HG03175 (cell line): Measurements from ENCODE around the gene CEBPE.

ENCODE experiments used
- ATAC-seq: cut with Tn5 transposase; IDR thresholded peaks from one replicate; pipeline ENCODE4 v1.9.1; 2021; ENCODE audit warnings: mild to moderate bottlenecking, moderate library complexity; ENCODE audit not compliant: unreplicated experiment

The CEBPE gene

DNA sequence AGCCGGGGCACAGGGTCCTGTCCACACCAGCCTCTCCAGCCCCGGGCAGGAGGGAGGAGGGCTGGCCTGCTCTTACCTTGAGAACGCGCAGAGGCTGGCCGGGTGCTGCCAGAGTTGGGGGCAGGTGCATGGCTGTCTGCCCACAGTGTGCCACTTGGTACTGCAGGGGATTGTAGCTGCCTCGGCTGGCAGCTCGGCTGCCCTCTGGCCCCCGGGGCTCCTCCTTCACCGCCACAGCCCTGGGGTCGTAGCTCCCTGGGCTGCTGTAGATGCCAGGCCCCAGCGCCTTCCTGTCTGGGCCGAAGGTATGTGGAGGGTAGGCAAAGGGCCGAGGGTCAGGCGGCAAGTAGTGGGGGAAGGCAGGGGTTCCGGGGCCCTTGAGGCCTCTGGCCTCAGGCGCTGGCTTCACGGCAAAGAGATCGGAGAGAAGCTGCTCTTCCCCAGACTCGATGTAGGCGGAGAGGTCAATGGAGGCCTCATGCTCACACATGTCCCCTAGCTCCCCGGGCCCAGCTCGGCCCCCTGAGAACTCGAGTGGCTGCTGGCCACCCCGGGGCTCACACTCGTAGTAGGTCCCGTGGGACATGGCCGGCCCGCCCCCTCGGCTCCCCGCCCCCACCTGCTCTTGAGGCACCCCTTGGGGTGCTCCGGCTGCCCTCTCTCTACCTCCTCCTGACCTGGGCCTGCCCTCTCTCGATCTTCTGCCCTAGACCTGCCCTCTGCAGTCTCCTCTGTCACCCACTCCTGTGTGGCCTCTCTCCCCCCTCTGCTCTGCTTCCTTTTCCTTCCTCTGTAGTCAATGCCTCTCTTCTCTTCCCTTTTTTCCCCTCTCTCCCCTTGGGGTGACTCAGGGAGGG, at the start of gene CEBPE:
Gene CEBPE (minus strand): TSS at position 750 of the 857 bp plus-strand sequence. CDS start 164 bp downstream, at position 586.
- no peak for ATAC-seq

DNA sequence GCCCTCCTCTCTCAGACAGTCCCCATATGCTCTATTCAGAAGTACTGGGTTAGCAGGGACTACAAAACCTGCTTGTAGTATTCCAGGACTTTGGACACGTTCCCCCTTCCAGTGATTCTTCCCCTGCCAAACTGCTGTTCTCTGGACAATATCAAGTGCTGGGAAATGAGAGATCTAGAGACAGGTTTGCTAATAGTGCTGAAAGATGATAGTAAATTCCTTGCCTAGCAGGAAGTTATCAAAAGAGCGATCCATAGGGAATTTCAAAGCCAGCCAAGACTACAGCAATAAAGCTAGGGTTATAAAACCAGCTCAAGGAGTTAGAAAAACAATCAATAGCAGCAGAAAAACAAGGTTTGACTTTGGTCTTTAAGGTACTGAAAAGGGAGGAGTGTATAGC, 49.2 kb upstream of the CEBPE start:
- ATAC-seq, result no peak

DNA sequence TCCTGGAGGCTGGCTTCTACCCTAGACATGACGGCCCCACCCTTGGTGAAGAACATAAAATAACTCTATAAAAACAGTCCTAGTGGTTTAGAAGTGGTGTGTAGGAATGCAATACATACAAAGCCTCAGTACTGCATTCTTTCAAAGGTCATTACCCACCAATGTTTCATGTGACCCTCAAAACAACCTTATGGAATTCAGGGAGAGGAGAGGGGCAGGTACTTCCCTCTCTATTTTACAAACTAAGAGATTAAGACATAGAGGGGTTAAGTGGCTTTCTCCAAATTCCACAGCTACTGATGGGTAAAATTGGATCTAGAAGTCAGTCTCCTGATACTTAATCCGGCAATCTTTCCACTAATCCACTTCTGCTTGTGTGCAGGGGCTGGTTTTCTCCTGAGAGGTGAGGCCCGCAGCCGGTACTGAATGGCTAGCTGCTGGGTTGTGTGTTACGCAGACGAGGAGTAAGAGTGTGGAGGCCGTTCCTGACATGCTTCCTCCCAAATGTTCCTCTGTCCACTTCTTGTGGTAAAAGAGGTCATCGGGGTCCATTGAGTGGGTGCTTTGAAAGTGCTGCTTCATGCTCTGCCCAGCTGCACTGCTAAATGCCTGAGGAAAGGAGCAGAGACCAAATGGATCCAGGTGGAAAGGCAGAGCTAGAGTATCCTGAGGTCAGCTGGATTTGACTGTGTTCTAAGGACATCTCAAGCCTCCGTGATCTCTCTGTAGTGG, 48.2 kb upstream of the CEBPE start:
- no peak for ATAC-seq

DNA sequence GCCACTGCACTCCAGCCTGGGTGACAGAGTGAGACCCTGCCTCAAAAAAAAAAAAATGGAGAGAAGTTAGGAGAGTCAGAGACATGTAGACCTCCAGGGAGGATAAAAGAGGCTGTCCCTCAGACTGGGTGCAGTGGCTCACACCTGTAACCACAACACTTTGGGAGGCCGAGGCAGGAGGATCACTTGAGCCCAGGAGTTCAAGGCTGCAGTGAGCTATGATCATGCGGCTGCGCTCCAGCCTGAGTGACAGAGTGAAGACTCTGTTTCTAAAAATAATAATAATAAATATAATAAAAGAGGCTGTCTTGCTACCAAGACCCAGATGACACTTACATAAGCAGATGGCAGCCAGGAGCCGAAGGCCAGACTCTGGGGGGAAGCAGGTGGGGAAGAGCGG, 45.9 kb upstream of the CEBPE start:
- ATAC-seq, result no peak

DNA sequence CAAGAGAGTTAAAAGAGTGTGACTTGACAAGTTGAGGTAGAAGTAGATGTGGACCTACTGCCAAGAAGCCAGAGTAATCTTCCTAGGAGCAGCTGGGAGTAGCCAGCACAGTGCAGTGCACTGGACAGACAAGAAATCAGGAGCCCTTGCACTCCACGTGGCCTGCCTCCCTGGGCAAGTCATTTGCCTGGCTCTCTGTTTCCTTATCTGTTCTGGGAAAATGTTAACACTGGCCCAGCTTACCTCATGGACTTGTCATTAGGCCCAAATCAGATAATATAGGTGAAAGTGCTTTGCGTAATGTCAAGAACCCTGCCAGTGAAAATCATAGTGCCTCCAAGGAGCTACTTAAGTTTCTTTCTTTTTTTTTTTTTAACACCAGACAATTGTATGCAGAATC, 45.2 kb upstream of the CEBPE start:
- ATAC-seq, result no peak

DNA sequence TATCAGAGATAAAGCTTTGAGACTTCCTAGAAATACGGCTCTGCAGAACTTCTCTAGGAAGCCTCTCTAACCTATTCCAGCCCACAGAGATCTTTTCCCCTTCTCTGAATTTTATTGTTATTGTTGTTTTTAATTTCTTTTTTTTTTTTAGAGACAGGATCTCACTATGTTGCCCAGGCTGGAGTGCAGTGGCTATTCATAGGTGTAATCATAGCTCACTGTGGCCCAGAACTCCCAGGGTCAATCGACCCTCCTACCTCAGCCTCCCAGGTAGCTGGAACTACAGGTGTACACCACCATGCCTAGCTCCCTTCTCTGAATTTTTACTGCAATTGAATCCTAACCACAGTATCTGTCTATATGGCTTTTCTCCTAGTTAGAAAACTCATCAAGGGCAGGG, 44.8 kb upstream of the CEBPE start:
- ATAC-seq, result no peak

DNA sequence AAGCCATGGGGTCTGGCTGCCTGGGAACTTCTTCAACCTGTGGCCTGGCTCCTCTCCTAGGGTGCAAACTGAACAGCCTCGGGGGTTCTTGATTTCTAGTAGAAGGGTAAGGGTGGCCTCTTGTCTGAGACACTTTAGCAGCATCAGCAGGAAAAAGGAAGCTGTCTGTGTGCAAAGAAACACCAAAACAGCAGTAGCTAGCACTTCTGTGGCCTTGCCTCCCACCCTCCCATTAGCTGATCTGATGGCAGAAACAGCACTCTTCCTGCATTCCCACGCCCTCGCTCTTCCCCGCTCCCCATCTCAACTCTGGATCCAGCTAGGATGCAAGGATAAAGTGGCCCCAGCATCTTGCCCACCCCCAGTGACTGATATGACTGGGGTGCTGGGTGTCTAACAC, 43.7 kb upstream of the CEBPE start:
- ATAC-seq, result no peak

DNA sequence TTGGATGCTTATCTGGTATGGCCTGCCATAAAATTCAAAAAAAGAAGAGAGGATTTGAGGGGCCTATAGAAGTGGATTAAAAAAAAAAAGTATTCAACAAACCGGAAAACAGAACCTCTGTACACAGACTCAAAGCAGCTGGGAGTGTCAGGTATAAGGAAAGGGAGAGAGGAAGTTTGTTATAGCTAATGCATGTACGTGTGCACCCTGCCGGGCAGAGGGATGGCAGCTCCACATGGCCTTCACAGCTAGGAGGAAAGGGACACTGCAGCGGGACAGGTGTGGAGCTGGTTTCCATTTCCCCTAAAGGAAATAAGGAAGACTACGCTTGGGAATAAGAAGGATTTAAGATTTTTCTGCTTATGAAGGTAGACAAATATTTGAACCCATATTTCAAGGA, 43.0 kb upstream of the CEBPE start:
- no peak for ATAC-seq

DNA sequence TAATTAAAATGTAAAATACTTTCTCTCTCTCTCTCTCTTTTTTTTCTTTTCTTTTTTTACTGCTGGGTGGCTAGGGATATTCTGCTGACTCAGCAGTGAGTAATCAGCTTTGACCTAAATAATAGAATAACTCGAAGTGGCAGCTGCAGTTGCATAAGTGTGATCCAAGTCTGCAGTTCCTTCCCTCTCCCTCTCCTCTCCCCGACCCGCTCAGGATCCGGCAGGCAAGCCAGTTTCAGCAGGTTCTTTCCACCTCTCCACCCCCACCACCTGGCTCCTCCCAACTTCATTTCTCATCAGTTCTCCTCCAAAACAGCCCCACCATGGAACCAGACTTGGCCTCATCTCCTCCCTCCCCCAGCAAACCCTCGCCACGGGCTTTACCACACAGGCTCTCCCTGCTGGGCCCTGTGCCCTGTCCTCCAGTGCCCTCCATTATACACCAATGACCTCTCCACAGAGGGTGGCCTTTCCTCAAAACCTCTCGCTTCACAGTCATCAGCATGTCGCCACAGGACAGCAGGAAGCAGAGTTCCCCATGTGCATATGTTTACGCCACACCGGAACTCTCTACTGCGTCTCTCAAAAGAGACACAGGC, 42.0 kb upstream of the CEBPE start:
- ATAC-seq, result no peak

DNA sequence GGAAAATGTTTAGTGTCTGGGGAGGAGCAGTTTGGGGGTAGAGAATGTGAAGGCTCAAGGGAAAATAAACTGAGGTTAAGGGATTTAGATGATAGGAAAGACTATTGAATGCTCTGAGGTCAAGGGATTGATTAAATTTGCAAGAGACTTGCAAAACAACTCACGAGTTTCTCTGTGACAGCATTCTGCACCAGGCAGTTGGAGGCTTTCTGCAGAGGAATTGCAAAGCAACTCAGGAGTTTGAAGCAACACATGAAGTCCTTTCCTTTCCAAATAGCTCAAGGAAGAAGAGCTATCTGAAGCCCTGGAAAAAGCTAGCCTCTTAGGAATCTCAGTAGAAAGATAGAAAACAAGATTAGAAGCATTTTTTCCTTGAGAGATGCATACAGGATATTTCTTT, 40.5 kb upstream of the CEBPE start:
- no peak for ATAC-seq

DNA sequence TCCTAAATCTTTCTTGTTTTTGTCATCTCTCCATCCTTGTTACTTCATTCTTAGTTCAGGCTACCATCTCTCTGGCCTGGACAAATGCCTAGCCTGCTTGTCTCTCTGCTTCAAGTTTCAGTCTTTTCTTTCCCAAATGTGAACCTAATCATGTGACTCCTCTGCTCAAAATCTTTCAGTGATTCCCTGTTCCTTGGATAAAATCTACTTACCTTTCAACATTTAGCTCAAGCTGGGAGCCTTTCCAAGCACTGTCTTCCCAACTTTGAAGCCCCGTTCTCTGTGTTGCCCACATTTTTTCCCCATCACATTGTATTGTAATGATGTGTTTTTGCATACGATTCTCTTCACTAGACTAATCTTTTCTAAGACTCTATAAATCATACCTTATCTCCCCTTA, 39.7 kb upstream of the CEBPE start:
- ATAC-seq, result no peak

DNA sequence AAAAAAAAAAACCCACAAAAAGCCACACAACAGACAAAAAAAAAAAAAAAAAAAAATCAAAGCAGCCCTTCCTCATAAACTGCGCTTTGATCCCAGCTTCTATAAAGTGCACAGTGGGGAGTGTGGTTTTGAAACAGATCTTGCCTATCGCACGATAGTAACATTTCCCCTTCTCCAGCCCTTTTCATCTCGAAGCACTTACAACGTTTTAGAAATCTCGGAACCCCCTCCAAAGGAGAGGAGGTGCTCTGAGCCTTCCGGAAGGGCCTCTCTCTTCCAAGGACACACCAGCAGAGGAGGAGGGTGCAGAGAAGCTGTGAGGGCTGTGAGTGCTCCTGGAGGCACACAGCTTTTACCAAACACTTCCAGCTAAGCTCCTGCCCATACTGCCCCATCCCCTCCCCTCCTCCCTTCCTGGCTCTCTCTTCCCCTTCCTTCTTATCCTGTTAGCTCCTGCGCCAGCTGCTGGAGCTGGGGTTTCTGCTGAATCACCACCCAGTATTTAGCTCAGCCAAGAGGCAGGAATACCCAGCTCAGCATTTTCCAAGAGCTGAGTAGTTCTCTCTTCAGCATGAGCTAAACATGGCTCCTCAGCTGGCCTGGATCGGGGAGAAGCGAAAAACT, 36.0 kb upstream of the CEBPE start:
- no peak for ATAC-seq

DNA sequence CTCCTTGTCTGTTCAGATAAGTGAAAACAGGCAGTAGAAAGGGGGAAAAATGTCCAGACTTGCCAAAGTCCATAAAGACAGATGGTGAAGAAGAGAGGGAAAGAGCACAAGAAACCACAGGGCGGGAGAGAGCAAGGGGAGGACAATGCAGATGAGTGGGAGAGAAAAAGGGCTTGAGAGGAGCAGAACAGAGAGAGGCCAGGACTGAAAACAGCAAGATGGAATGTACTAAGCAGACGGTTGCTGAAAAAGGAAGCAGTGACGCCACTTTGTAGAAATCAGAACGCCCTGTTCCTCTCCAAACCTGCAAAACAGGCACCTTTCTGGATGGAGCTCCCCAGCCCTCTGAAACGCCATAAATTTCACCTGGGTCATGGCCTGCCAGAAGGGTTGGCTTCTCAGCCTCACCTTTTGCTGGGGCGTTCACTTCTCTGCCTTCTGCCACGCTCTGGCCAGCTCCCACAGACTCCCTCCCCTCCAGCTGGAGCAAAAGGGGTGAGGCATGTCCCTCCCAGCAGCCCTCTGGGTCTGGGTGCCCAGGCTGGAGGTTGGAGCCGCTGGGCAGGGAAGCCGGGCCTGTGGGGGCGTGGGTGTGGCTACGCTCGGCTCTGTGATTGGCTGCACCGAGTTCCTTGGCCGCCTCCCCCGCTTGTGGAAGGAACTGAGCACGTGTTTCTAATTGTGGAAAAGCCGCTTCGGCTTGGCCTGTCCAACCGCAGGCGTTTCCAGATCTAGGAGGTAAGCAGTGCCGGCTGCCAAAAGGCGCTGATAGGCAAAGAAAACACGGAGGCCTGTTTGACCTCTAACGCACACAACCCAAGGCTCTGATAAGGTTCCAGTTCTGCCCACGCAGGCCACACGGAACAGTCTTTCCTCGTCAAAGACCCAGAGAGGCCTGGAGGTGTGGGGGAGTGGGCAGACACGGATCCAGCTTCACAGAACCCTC, 35.1 kb upstream of the CEBPE start:
- no peak for ATAC-seq

DNA sequence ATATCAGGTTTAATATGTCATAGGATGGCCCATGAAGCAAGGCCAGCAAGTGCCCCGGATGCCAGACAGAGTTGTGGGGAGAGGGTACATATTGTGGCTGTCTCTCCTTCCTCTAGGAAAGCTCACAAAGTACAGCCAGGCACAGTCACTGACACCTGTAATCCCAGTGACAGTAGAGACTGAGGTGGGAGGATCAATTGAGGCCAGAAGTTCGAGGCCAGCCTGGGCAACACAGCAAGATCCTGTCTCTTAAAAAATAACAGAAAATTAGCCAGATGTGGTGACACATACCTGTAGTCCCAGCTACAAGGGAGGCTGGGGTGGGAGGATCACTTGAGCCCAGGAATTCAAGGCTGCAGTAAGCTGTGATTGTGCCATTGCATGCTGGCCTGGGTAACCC, 32.3 kb upstream of the CEBPE start:
- ATAC-seq, result no peak

DNA sequence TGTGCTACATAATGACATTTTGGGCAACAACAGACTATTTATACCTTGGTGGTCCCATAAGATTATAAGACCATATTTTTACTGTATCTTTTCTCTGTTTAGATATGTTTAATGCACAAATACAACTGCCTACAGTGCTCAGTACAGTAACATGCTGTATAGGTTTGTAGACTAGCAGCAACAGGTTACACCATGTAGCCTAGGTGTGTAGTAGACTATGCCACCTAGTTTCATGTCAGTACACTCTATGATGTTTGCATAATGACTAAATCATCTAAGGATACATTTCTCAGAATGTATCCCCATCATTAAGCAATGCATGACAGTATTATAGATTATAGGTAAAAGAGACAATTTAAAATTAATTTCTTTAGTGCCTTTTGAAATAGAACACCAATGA, 30.7 kb upstream of the CEBPE start:
- no peak for ATAC-seq

DNA sequence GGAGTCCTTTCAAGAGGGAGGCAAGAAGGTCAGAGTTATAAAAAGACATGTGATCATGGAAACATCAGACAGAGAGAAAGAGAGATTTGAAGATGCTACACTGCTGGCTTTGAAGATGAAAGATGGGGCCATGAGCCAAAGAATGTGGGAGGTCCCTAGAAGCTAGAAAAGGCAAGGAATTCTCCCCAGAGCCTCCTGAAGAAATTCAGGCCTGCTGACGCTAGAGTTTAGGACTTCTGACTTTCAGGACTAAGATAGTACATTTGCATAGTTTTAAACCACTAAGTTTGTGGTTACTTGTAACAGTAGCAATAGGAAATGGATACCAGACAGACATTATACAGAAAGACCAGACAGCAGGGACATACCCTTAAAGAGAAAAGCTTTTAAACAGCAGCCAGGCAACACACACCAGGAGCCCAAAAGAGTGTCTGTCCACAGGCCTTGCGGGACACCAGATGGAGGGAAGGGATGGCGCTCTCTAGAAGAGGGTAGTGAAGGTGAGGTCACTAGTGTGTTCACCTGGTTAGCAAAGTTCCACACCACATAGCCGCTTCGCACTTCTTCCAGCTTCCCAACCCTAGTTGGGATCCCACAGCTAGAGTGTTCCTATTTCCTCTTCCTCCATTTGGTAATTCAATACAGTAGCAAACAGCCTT, 29.7 kb upstream of the CEBPE start:
- no peak for ATAC-seq

DNA sequence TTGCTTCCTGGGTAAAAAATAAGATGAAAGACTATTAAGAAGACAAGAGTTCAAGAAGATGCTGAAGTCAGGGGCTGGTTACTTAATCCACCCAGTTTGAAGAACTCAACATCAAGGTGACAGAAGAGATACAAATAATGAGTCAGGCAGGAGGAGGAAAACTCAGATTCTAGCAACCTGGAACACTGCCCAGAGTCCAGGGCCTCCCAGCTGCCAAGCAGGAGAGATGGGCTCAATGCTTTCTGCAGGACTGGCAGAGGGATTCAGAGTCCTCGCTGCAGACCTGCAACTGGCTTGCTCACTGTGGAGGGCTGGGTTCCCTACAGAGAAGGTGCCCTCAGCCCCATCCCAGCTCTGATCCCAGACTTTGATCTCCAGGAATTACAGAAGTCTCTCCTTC, 28.6 kb upstream of the CEBPE start:
- no peak for ATAC-seq

DNA sequence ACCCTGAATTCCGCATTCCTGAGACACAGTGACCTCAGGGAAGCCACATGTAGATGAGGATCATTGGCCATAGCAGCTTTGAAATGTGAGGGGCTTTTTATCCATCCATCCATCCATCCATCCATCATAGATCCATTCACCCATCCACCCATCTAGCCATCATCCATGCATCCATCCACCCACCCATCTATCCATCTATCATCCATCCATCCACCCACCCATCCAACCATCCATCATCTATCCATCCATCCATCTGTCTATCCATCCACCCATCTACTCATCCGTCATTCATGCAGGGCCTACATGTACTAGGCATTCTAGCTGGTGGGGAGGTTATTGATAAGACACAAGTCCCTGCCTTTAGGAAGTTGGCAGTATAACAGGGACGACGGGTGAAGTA, 27.9 kb upstream of the CEBPE start:
- ATAC-seq, result no peak

DNA sequence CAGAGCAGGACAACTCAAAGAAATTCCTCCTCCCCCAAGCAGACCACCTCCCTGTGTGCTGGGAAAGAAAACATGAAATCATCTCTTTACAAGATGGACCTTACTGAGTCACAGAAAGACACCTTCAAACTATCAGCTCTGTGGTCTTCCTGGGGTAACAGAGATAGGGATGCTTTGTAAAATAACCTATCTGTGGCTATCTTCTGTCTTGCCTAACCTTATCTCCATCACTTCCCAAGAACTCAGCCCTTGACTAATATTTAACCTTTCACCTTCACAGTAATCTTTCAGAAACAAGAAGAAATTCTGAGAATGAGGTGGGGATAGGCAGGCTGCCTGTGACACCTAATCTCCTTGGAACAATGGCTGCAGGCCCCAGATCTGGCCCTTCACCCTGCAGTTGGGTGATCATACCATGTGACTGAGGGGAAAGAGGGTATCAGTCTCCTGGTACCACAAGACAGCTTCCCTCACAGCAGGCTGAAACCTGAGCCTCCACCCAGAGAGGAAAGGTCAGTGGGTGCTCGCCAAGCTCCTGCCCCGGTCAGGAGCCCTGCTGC, 27.4 kb upstream of the CEBPE start:
- no peak for ATAC-seq
